Activated T-cell treated with anti-CD3 and anti-CD28 coated beads, Interleukin-2, amount 50 U/mL, for 48 hours (primary cell): Measurements from ENCODE around the gene IL4.

Experiments
- DNase-seq, 2 experiments: peaks; one replicate each; pipeline ENCODE4 v3.0.0-alpha.2; 2020

IL4 gene

DNA sequence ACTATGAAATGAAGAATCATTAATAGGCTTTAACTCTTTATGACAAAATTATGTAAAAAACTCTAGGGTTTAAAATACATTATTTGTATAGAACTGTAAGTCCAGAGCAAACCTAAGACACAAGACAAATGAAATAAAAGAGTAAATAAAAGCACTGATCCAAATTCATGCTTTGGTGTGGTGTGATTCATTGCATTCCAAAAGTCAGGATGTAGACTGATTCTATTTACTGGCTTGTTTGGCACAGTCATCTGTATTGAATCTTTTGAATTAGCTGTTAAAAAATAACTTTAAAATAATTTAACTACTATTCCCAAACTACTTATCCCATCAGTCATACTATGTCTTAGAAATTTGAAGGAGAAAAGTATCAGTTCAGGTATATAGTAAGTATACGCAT, 31.1 kb downstream of the IL4 start:
- DNase-seq = no peak

DNA sequence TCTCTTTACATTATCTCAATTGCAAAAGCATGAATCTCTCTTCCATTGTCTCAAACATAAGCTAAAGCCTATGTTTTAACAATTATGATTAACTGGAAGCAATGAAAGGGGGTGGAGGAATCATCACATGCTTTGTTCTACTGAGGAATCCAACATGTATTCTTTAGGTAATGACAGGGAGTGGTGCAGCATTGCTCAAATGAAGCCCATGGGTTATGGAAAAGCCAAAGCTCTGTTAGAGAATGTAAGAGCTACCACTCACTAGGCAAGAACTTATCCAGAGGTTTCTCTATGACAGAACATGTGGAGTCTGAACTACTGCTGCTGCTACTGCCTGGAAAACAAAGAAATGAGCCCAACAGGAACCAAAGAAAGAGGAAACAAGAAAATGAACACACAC, 34.9 kb downstream of the IL4 start:
- no peak for DNase-seq

DNA sequence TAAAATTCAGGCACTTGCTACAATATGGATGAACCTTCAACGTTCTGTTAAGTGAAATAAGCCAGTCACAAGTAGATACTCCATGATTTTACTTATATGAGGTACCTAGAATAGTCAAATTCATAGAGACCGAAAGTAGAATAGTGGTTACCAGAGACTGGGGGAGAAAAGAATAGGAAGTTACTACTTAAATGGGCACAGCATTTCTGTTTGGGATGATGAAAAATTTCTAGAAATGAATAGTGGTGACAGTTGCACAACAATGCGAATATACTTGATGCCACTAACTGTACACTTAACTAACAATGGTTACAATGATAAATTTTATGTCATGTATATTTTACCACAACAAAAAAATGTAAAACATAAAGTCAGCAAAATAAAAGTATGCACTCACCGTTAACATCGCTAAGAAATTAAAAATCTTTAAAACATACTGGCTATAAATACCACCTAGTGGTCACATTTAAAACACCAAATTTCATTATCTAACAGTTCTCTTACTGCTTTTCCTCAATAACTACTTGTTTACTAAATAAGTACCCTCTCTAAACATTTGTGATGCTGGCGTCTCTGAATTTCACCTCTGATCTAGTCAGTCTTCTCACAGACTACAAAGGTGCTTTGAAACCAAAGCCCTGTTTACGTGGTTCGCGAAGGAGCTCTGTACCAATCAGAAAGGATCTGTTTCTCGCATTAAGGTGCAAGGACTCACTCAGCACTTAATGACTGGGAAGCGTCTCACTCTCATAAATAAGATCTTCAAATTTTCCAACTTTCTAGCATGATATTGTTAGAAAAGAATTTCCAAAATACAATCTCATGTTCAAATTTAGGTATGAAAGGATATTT, 40.9 kb downstream of the IL4 start:
- DNase-seq = no peak

DNA sequence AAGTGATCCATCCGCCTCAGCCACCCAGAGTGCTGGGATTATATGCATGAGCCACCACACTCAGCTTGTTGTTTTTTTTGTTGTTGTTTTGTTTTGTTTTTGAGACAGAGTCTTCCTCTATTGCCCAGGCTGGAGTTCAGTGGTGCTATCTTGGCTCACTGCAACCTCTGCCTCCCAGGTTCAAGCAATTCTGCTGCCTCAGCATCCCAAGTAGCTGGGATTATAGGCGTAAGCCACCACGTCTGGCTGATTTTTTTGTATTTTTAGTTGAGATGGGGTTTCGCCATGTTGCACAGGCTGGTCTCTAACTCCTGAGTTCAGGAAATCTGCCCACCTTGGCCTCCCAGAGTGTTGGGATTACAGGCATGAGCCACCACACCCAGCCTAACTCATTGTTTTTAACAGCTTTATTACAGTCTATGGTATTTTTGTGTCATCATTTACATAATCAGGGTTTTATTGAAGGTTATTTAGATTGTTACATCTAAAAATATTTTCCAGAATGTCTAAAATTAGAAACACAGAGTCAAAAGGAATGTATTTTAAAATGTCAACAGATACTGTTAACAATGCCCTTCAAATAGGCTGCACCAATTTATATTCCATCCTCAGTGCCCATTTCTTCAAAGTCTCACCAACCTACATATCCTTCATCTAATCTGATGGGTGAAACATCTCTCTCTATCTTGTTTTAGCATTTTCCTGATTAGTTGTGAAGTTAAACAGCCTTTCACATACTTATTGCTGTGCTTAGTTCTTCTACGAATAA, 44.9 kb downstream of the IL4 start:
- no peak for DNase-seq

DNA sequence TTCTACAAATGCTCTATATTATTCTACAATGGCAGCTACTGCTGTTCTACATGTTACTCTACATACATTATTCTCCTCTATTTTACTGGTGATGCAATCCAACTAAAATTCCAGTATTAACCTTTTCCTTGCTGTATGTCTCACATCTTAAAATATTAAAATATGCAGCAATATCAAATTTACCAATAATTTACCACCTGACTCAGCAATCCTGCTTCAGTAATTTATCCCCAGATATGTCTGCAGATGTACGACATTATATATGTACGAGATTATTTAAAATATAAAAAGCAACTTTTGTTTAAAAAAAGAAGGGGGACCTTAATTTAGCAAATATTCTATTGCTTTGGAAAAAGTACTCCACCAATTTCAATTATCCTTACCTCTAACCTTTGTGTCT, 52.0 kb downstream of the IL4 start:
- no peak for DNase-seq

DNA sequence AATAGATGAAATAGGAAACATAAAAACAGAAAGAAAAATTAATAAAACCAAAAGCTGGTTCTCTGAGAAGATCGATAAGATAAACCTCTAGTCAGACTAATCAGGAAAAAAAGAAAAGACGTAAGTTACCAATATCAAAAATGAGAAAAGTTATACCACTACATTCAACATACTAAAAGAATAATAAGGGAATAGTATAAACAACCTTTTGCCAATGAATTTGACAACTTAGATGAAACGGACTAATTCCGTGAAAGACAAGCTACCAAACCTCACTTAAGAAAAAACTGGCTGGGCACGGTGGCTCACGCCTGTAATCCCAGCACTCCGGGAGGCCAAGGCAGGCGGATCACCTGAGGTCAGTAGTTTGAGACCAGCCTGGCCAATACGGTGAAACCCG, 56.1 kb downstream of the IL4 start:
- no peak for DNase-seq
